A673 (cell line): ENCODE measurements around the gene CYBB. TPM values are rescaled to one million over a fixed set of nuclear protein-coding genes. Genes with fewer than 3 reads are reported as not detected.

Source experiments
- BruUV-seq: library from RNA; stranded (reverse); fragments of 400-500 nt; replicated peaks from 2 replicates; lab custom pipeline; 2021; lab: Mats Ljungman, UMichigan
- CTCF ChIA-PET: fragments of 300-600 bp; sonication (Branson Sonifier 250); formaldehyde crosslinking; loops from one replicate; lab custom pipeline; 2022; ENCODE audit warnings: antibody characterized with exemption; lab: Charles Lee
- POLR2A ChIA-PET: fragments of 300-600 bp; sonication (Branson Sonifier 250); formaldehyde crosslinking; loops from one replicate; lab custom pipeline; 2022; ENCODE audit warnings: antibody characterized with exemption; ENCODE audit not compliant: low non-redundant PET; lab: Charles Lee
- DNase-seq: peaks from one replicate; pipeline ENCODE4 v3.0.0-alpha.2; 2015; ENCODE audit warnings: low spot score
- H3K27ac ChIP-seq: fragments of 200-600 bp; sonication (generic); 2 replicates; pipeline ENCODE4 v1.5.1; 2016; ENCODE audit warnings: mixed run types, low read depth, mild to moderate bottlenecking, mixed read lengths, antibody characterized with exemption, low read length; ENCODE audit not compliant: poor library complexity, severe bottlenecking
- H3K27me3 ChIP-seq: fragments of 200-600 bp; sonication (generic); replicated peaks from 2 replicates; pipeline ENCODE4 v1.6.1; 2017; ENCODE audit warnings: mixed run types, low read depth, mild to moderate bottlenecking, mixed read lengths, antibody characterized with exemption, low read length; ENCODE audit not compliant: insufficient read depth, poor library complexity
- H3K36me3 ChIP-seq: fragments of 200-600 bp; sonication (generic); 2 replicates; pipeline ENCODE4 v1.6.1; 2016; ENCODE audit warnings: mixed run types, mild to moderate bottlenecking, mixed read lengths, antibody characterized with exemption, low read length; ENCODE audit not compliant: insufficient read depth, poor library complexity, severe bottlenecking
- H3K4me1 ChIP-seq: fragments of 200-600 bp; sonication (generic); 2 replicates; pipeline ENCODE4 v1.6.1; 2017; ENCODE audit warnings: mixed run types, mild to moderate bottlenecking, mixed read lengths, antibody characterized with exemption, low read length; ENCODE audit not compliant: insufficient read depth, poor library complexity, severe bottlenecking
- H3K4me3 ChIP-seq: fragments of 200-600 bp; sonication (generic); 2 replicates; pipeline ENCODE4 v1.5.1; 2016; ENCODE audit warnings: low read depth, mixed run types, mild to moderate bottlenecking, mixed read lengths, low read length; ENCODE audit not compliant: poor library complexity, severe bottlenecking
- H3K9me3 ChIP-seq: fragments of 200-600 bp; sonication (generic); 2 replicates; pipeline ENCODE4 v1.6.1; 2016; ENCODE audit warnings: mixed run types, low read depth, mild to moderate bottlenecking, mixed read lengths, antibody characterized with exemption, low read length; ENCODE audit not compliant: poor library complexity, severe bottlenecking
- EZH2 ChIP-seq: fragments of 200-600 bp; sonication (generic); IDR thresholded peaks from 2 replicates; pipeline ENCODE4 v1.6.1; 2017; ENCODE audit warnings: borderline replicate concordance, low read depth, mild to moderate bottlenecking, mixed read lengths, antibody characterized with exemption, low read length; ENCODE audit not compliant: poor library complexity, severe bottlenecking
- intact Hi-C: fragments of 100-400 bp; cut with micrococcal nuclease; formaldehyde crosslinking; loops from one replicate; pipeline ENCODE4 v1.10.0; 2022; ENCODE audit not compliant: unreplicated experiment
- total RNA-seq: library from RNA; stranded (reverse); gene quantifications from 2 replicates; pipeline ENCODE4 v1.2.3, GENCODE V29; 2021

The CYBB gene
- total RNA-seq, 1 experiment from 2014 or later, result not detected

DNA sequence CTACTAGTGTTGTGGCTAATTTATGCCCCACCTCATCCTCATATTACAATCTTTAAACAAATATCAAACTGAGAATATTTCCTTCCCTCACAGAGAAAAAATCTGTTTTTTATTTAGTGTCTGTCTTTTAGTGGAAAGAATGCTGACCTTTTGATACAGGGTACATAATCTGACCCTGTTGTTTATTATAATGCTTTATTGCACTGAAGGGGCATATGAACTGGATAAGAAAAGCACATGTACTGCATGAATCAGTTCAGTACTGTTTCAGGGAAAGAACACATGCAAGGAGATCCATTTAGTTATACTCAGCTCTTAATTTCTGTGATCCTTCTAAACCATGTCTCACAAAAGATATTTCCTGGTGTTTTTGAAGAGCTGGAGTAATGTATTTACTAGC lies 83.0 kb downstream of the CYBB start:
- Histone ChIP-seq H3K27ac (no peak overlapping the region), H3K9me3 (no peaks in the 10 kb centered on the region), H3K4me1 (no peaks in the 10 kb centered on the region), H3K27me3 (no peaks in the 10 kb centered on the region), H3K4me3 (no peak overlapping the region), H3K36me3 (no peaks in the 10 kb centered on the region)
- no TSS peak for BruUV-seq
- POLR2A ChIA-PET, result no interaction called here
- intact Hi-C loops, result no loop called here
- DNase-seq, result no peak
- CTCF ChIA-PET, result no interaction called here
- no peak for TF ChIP-seq EZH2

Other genes with a start within 250 kb of the CYBB start
- gene LANCL3, start 208.4 kb upstream of the CYBB start, total RNA-seq, result 2.4 and 2.5 TPM in 2 replicates
- 0.30 and 0.74 TPM in 2 replicates for gene XK, start 94.3 kb upstream of the CYBB start, total RNA-seq
- 38.3 and 38.5 TPM in 2 replicates for gene DYNLT3, start 67.5 kb downstream of the CYBB start, total RNA-seq
- gene SYTL5, start 226.5 kb downstream of the CYBB start, total RNA-seq, result 17.2 and 17.9 TPM in 2 replicates